ENCODE data around the gene TXNDC15.

GRCh38 chr5:134893748-134894505, 19.8 kb downstream of the TXNDC15 start:
- TF ChIP-seq, protein P1, sequence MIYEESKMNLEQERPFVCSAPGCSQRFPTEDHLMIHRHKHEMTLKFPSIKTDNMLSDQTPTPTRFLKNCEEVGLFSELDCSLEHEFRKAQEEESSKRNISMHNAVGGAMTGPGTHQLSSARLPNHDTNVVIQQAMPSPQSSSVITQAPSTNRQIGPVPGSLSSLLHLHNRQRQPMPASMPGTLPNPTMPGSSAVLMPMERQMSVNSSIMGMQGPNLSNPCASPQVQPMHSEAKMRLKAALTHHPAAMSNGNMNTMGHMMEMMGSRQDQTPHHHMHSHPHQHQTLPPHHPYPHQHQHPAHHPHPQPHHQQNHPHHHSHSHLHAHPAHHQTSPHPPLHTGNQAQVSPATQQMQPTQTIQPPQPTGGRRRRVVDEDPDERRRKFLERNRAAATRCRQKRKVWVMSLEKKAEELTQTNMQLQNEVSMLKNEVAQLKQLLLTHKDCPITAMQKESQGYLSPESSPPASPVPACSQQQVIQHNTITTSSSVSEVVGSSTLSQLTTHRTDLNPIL (CRISPR knock-in tag; IDR thresholded peaks at IDR 0.05; ENCODE audit: low read depth): no peak
- no peak for TF ChIP-seq ZNF8 (CRISPR knock-in tag; IDR thresholded peaks at IDR 0.05)
- no peak for TF ChIP-seq ZC3H10 (CRISPR knock-in tag; IDR thresholded peaks at IDR 0.05)
- TF ChIP-seq, protein P2, sequence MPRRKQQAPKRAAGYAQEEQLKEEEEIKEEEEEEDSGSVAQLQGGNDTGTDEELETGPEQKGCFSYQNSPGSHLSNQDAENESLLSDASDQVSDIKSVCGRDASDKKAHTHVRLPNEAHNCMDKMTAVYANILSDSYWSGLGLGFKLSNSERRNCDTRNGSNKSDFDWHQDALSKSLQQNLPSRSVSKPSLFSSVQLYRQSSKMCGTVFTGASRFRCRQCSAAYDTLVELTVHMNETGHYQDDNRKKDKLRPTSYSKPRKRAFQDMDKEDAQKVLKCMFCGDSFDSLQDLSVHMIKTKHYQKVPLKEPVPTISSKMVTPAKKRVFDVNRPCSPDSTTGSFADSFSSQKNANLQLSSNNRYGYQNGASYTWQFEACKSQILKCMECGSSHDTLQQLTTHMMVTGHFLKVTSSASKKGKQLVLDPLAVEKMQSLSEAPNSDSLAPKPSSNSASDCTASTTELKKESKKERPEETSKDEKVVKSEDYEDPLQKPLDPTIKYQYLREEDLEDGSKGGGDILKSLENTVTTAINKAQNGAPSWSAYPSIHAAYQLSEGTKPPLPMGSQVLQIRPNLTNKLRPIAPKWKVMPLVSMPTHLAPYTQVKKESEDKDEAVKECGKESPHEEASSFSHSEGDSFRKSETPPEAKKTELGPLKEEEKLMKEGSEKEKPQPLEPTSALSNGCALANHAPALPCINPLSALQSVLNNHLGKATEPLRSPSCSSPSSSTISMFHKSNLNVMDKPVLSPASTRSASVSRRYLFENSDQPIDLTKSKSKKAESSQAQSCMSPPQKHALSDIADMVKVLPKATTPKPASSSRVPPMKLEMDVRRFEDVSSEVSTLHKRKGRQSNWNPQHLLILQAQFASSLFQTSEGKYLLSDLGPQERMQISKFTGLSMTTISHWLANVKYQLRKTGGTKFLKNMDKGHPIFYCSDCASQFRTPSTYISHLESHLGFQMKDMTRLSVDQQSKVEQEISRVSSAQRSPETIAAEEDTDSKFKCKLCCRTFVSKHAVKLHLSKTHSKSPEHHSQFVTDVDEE (CRISPR knock-in tag; IDR thresholded peaks at IDR 0.05): no peak
- TF ChIP-seq RARB (CRISPR knock-in tag; IDR thresholded peaks at IDR 0.05): no peak
- no peak for TF ChIP-seq ZNF565 (CRISPR knock-in tag; conservative IDR thresholded peaks at IDR 0.05; ENCODE audit: low read depth)
- TF ChIP-seq CSRNP3 (CRISPR knock-in tag; IDR thresholded peaks at IDR 0.05): no peak
- TF ChIP-seq ARNTL (CRISPR knock-in tag; IDR thresholded peaks at IDR 0.05; ENCODE audit: borderline replicate concordance, low read depth): no peak
- no peak for TF ChIP-seq GLIS3 (CRISPR knock-in tag; IDR thresholded peaks at IDR 0.05)
- no peak for TF ChIP-seq TOX (CRISPR knock-in tag; IDR thresholded peaks at IDR 0.05; ENCODE audit: borderline replicate concordance)
